Hepatocyte (in vitro differentiated cells): Measurements from ENCODE around the gene ZNF511.

Experiments
- EZH2 ChIP-seq: fragments of 200-600 bp; sonication (generic); IDR thresholded peaks from 2 replicates; pipeline ENCODE4 v1.6.1; 2016; ENCODE audit warnings: antibody characterized with exemption, mild to moderate bottlenecking, borderline replicate concordance
- EZH2phosphoT487 ChIP-seq: fragments of 200-600 bp; sonication (generic); IDR thresholded peaks from one replicate; pipeline ENCODE4 v1.6.1; 2018; ENCODE audit warnings: antibody characterized with exemption, mild to moderate bottlenecking, low read depth, moderate library complexity; ENCODE audit not compliant: unreplicated experiment, severe bottlenecking
- TF ChIP-seq, protein P1 (sequence below): fragments of 200-600 bp; sonication (generic); IDR thresholded peaks from 2 replicates; pipeline ENCODE4 v1.5.1; 2016; ENCODE audit warnings: antibody characterized with exemption, mild to moderate bottlenecking; ENCODE audit not compliant: poor library complexity

DNA sequence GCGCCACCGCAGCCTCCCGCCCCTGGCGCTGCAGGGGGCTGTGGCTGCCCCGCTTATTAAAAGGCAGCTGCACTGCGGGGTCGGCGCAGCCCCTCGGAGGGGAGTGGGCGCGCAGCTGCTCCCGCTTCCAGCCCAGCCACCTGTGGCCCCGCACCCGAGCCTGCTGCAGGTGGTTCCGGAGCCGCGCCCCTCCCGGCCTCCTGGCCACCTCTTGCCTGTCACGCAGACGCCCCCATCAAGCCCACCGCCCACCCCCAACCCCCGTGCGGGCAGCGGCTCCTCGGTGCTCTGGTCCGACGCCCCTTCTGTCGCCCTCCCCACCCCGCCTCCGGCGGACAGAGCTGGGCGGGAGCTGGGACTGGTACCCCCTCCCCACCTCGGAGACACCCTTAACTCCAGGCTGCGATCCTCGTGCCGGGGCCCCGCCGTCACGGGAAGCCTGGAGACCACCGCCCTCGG lies 27.4 kb downstream of the ZNF511 start:
- TF ChIP-seq EZH2 (peak; percentile 45), EZH2phosphoT487 (no peak)
- TF ChIP-seq, protein P1, sequence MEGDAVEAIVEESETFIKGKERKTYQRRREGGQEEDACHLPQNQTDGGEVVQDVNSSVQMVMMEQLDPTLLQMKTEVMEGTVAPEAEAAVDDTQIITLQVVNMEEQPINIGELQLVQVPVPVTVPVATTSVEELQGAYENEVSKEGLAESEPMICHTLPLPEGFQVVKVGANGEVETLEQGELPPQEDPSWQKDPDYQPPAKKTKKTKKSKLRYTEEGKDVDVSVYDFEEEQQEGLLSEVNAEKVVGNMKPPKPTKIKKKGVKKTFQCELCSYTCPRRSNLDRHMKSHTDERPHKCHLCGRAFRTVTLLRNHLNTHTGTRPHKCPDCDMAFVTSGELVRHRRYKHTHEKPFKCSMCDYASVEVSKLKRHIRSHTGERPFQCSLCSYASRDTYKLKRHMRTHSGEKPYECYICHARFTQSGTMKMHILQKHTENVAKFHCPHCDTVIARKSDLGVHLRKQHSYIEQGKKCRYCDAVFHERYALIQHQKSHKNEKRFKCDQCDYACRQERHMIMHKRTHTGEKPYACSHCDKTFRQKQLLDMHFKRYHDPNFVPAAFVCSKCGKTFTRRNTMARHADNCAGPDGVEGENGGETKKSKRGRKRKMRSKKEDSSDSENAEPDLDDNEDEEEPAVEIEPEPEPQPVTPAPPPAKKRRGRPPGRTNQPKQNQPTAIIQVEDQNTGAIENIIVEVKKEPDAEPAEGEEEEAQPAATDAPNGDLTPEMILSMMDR = no peak
